HEK293T (cell line): ENCODE results near the gene ZNF211.

Experiments
- ELF4 ChIP-seq: fragments of 450-650 bp; IDR thresholded peaks from 2 replicates; pipeline ENCODE4 v1.6.1; 2017; ENCODE audit warnings: antibody characterized with exemption
- FOXM1 ChIP-seq: fragments of 450-650 bp; IDR thresholded peaks from 2 replicates; pipeline ENCODE4 v1.6.1; 2017; ENCODE audit warnings: mild to moderate bottlenecking, borderline replicate concordance
- LEF1 ChIP-seq: fragments of 450-650 bp; IDR thresholded peaks from 2 replicates; pipeline ENCODE4 v1.6.1; 2017; ENCODE audit warnings: mild to moderate bottlenecking, borderline replicate concordance
- SP1 ChIP-seq: fragments of 450-650 bp; IDR thresholded peaks from 2 replicates; pipeline ENCODE4 v1.6.1; 2017
- TARDBP ChIP-seq: fragments of 450-650 bp; IDR thresholded peaks from 2 replicates; pipeline ENCODE4 v1.6.1; 2016

- TF ChIP-seq TARDBP = no peak
- no peak for TF ChIP-seq FOXM1
- no peak for TF ChIP-seq LEF1
- no peak for TF ChIP-seq SP1
- TF ChIP-seq ELF4 = peak; percentile 35; the same call in 1 of the 2 replicates
Observed at GRCh38 chr19:57613941-57614743, 18.8 kb upstream of the ZNF211 start, which contains the start of gene ZNF134.
